Measurements from ENCODE around the gene MCAT.
A peak's percentile ranks its signal among the peaks of the same experiment; 100 is the strongest.

The MCAT gene

DNA sequence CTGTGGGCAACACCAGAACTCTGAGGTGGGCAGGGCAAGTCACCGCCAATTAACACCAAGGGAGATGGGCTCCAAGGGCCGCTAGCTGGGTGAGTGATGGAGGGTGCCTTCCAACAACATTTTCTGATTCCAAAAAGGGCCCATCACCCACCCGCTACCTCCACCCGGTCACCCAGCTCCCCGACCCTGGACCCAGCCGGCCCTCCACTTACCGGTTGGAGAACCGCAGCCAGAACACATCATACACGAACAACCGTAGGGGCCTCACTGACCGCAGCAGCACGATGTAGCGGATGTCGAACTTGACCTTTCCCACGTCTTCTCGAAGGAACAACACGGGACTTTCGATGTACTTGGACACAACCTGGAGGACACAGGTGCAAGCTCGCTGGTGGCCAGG is 29.0 kb upstream of the MCAT start:
- no peak for DNase-seq (ENCODE audit: low read depth)

DNA sequence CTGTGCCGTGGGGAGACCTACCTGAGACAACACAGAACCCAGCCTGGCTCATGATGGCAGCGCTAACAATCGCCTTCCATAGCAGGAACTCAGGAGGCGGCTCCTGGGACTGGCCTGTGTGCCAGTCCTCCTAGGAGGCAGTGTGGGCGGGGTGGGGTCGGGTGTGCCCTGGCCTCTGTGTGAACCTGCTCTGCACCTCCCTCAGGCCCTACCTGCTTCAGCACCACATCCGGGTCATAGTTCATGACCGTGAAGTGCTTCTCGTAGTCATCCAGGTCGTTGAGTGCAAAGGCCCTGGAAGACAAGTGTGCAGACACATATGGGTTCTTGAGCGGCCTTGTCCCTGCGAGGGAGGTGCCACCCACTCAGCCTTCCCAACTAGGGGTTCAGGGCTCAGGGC is 28.4 kb upstream of the MCAT start:
- DNase-seq (ENCODE audit: low read depth), result no peak

GRCh38 chr22:43171019-43171491 is 27.9 kb upstream of the MCAT start:
- DNase-seq (ENCODE audit: low read depth), result no peak

DNA sequence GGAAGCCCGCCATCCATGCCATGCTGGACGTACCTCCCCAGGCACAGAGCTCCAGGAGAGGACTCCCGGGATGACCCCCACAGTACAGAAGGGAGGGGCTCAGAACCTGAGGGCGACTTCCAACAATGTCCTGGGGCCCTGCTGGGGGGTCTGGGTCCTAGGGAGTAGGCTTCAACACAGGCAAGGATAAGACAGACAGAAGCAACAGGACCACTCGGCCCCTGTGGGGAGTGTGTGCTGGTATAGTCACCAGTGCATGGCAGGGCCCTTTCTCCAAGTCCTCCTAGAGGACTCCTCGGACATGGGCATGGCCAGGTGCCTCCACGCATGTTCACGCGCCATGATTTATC is 26.9 kb upstream of the MCAT start:
- DNase-seq (ENCODE audit: low read depth), result no peak

DNA sequence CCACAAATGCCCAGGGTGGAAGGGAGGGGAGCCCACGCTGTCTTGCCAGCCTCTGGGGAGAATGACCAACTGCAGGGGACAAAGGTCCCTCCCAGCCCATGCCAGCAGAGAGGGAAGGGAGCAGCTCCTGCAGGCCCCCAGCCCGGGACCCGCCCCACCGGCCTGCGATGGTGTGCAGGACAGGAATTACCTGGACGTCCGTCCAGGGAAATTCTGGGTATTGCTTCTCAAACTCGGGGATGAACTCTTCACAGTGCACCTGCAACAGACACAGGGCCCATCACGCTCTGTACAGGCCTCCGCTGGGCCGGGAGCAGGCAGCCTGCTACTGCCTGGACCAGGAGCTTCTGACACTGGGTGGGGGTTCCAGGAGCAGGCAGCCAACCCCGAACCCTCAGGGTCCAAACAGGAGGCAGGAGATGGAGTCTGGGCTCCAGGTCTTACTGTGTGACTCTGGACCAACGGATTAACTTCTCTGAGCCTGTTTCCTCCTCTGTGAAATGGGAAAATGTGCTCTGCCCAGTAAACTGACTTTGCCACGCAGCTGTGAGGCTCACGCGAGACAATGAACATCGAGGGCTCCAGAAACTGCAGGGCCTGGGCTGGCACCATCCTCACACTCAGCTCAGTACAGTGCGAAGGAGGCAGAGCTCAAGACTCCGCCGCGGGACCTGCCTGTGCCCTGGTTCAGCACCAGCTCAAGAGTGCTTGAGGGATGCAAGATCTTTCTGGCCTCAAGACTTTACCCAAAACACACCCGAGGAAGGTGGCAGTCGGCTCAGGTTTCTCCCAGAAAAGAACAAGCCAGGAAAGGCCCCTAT is 26.3 kb upstream of the MCAT start:
- DNase-seq (ENCODE audit: low read depth), result no peak

DNA sequence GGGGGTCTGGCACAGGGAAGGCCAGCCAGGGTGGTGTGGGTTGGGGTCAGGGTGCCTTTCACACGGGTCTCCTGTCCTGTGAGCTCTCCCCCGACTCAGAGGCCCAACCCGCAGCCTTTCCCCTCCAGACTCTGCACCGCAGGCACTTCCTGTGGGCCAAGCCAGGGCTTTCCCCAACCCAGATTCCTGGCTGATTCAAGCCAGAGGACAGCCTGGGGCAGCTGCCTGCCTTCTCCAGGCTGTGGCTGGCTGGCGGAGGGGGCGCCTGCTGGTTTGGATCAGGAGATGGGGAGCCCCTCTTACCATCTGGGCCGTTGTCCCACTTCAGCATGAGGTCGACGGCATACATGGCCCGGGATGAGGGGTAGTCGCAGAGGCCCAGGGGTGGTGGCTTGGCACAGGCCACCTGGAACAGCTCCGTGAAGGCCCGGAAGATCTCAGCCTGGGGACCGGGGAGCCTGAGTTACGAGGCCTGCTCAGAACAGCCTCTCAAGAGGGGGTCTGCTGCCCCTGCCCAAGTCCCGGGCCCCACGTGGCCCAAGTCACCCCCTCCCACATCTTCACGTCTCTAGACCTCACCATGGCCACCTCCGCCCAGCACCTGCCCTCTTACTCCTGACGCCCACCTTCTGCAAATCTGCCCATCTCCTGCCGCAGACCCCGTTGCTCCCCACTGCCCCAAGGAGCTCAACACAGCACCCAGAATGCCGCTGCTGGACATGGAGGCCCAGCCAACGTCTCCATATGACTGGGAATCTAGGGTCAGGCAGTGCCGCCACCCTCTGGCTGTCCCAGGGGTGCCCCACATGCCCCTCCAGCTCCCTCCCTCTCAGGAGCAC is 25.5 kb upstream of the MCAT start:
- peak; percentile 77 for DNase-seq (ENCODE audit: low read depth)

DNA sequence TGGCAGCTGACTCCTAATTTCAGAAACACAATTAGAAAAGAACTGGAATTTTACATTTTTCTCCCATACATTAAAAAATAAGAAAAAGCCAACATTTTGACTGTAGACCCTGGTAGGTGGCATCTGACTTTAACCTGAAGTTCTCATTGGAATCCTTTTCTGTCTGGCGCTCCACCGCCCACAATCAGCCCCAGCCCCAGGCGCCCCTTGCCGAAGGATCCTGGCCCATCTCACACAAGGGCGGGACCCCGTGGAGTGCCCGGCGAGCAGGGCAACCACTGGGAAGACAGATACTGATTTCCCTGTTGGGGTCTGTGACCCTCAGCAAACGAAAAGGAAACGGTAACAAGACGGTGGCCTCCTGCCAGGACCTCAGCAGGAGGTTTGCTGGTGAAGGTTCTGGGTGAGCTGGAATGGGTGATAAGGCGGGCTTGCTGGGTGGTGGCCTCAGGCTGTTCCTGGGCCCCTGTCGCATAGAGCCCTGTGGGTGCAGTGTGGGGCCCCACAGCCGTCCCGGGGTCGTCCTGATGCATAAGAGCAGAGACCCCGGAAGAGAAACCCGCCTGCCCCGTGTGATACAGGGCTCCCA is 23.9 kb upstream of the MCAT start:
- DNase-seq (ENCODE audit: low read depth), result no peak

GRCh38 chr22:43166132-43166930 is 23.1 kb upstream of the MCAT start:
- DNase-seq (ENCODE audit: low read depth), result no peak

DNA sequence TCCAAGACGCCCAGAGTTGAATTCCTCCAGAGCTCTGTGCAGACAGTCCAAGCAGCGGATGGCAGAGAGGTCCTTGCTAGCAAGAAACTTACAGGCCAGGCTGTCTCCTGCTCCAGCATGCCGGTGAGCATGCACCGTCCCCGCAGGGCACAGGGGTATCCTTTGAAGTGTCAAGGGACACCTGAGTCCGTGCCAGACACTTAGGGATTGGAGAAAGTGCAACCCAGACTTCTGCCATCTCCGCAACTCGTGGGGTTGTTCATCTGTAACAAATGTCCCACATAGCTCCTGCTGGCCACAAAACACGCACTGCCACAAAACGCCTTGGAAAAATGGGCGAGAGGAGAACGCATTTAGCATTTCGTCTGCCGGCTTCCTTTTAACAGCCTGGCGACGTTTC is 21.4 kb upstream of the MCAT start:
- no peak for DNase-seq (ENCODE audit: low read depth)

GRCh38 chr22:43163241-43163795 is 20.1 kb upstream of the MCAT start:
- DNase-seq (ENCODE audit: low read depth), result no peak

GRCh38 chr22:43162412-43163150 is 19.4 kb upstream of the MCAT start:
- no peak for DNase-seq (ENCODE audit: low read depth)

DNA sequence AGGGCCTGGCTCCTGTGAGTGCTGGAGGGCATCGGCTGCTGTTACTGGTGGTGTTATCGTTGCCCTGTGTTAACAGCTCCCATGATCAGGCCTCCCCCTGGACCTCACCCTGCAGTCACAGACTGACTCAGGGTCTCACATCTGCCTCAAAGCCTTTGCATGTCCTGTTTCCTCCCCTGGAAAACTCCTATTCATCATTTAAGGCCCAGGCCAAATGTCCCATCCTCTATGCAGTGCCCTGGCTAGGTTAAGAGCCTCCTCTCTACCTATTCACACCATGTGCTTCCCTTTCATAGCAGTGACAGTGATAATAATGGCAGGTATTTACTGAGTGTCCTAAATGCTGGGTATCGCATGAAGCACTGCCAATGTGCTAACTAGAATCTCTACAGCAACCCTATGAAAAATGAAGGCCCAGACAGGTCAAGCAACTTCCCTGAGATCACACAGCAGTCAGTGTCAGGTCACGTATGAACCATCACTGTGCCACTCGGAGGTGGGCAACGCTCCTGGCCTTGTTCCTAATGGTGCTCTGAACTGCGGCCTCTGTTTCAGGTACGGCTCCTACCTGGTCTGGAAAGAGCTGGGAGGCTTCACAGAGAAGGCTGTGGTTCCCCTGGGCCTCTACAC is 17.4 kb upstream of the MCAT start:
- no peak for DNase-seq (ENCODE audit: low read depth)

- DNase-seq (ENCODE audit: low read depth), result no peak
These were observed 16.4 kb upstream of the MCAT start for GRCh38 chr22:43159484-43160178.

GRCh38 chr22:43158778-43159483 is 15.7 kb upstream of the MCAT start:
- no peak for DNase-seq (ENCODE audit: low read depth)

GRCh38 chr22:43157874-43158546 is 14.8 kb upstream of the MCAT start:
- DNase-seq (ENCODE audit: low read depth), result no peak

GRCh38 chr22:43156413-43156812 is 13.2 kb upstream of the MCAT start:
- no peak for DNase-seq (ENCODE audit: low read depth)

GRCh38 chr22:43155789-43156188 is 12.6 kb upstream of the MCAT start:
- no peak for DNase-seq (ENCODE audit: low read depth)

GRCh38 chr22:43154887-43155536 is 11.8 kb upstream of the MCAT start:
- no peak for DNase-seq (ENCODE audit: low read depth)

Data from amniotic epithelial cell (primary cell).